ENCODE measurements around the gene NKX1-1.
A peak's percentile ranks its signal among the peaks of the same experiment; 100 is the strongest.

Gene NKX1-1

DNA sequence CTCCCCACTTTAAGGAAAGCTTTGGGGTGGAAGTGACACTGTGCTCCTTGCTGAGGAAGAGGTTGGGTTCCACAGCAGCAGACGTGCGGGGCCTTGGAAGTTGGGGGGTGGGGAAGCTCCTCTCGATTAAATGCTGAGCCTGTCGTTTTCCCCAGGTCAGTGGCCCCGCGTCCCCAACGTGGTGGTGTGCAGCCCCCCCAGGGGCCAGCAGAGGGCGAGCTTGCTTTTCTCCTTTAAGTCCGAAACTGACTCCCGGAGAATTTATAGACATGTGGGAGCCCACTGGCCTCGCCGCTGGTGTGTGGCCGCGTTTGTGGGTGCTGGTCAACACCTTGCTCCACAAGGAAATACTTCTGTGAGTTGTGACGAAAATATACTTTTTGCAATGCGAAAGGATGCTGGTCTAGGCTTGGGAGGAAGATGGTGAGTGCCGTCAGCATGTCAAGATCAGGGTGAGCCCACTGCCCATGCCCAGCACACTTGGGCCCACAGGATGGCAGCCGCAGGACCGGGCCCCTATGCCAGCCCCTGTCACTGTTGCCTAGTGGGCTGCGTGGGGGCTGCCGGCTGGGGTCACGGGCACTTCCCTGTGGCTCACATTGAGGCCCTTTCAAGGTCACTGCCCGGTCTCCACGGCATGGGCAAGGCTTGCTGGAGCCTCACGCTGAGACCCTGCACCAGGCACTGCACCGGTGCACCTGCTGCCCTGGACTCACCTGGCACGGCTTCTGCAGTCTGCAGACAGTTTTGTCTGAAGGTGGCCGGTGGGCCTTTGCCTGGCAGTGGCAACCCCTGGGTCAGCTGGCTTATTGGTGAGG lies 49.9 kb downstream of the NKX1-1 start:
- peak; percentile 37 for DNase-seq

GRCh38 chr4:1355378-1355777 lies 50.9 kb downstream of the NKX1-1 start:
- DNase-seq, result no peak

GRCh38 chr4:1354983-1355275 lies 51.3 kb downstream of the NKX1-1 start:
- DNase-seq, result no peak

DNA sequence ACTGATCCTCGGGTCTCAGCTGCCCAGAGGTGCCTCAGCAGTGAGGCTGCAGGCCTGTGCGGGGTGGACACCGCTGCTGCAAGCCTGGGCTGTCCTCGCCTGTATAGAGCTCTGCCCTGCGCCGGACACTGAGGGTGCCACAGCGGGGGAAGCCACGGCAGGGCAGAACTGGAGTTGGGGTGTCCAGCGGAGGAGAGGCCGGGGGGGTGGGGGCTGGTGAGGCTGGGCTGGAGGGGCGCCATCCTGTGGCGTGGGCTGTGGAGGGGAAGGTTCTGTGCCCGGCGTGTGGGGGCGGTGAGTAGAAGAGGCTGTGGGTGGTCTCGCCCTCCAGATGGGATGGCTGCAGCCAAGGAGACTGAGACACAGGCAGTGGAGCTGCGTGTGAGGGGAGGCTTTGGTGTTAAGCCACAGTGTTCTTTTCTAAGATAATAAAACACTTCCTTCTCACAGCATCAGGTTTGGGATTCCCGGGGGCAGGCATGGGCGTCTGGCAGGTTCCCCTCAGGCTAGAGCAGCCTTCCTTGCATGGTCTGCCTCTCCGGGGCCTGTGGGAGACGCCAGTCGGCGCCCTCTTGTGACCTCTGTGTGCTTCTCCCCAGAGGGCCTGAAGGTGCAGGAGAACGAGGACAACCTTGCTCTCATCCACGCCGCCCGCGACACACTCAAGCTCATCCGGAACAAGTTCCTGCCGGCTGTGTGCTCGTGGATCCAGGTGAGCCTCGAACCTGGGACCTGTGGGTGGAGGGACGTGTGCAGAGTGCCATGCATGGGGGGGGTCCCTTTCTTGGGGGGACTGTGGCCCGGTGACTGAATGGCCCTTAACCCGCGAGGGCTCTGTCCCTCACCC lies 51.9 kb downstream of the NKX1-1 start:
- DNase-seq, result no peak

DNA sequence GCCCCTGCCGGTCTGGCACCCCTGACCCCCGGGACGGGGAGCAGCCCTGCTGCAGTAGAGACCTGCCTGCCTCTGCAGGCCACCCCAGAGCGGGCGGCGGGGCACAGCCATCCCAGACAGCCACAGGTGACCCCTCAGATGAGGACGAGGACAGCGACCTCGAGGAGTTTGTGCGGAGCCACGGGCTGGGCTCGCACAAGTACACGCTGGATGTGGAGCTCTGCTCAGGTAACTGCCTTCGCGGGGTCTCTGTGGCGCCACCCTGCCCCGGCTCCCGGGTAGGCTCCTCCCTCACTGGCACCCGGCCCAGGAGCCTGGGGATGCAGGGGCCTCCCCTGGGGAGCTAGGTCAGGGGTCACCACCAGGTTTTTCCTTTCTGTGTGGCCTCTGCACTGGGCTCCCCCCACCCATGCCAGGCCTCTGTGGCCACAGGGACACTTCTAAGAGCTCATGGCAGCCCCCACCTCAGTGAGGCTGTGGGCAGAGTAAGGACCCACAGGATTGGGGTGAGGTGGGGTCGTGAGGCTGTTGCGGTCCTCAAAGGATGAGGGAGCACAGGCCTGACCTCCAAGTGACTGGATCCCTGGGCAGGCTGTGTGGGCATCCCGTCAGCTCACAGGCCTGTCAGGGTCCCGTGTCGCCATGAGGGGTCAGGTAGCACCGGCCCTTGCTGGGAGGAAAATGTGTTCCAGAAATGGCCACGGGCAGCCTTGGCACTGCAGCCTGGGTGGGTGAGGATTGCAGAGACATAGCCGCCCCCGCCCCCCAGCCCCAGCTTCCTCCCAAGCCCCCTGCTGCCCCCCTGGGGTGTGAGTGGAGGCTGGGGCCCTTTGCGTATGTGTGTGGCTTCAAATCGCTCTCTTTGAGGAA lies 52.8 kb downstream of the NKX1-1 start:
- no peak for DNase-seq
